Measurements from ENCODE around the gene FKBP6. TPM values are rescaled to one million over a fixed set of nuclear protein-coding genes. Genes with fewer than 3 reads are reported as not detected.

The FKBP6 gene
- total RNA-seq, 1 experiment from 2014 or later, result 0.11 TPM

GRCh38 chr7:73338321-73338720, 10.4 kb downstream of the FKBP6 start:
- no peak overlapping the region for H3K27ac Mint-ChIP-seq
- POLR2A ChIA-PET, result no interaction called here
- CTCF ChIA-PET, result no interaction called here
- ATAC-seq (no peak), DNase-seq (ENCODE audit: low spot score) (no peak)
- no peaks in the 10 kb centered on the region for H3K27me3 Mint-ChIP-seq (ENCODE audit: low read depth)
- H3K36me3 Mint-ChIP-seq, result no peaks in the 10 kb centered on the region
- no peak overlapping the region for H3K4me3 Mint-ChIP-seq
- H3K4me1 Mint-ChIP-seq, result peaks cover 29% of the 10 kb centered on the region
- no peak for TF ChIP-seq NFYB (CRISPR knock-in tag; conservative IDR thresholded peaks at IDR 0.05; ENCODE audit: low read depth)
- TF ChIP-seq NFATC4 (CRISPR knock-in tag; IDR thresholded peaks at IDR 0.05), result no peak
- no peak for TF ChIP-seq ZNF423 (CRISPR knock-in tag; IDR thresholded peaks at IDR 0.05)
- no peak for TF ChIP-seq ZNF671 (CRISPR knock-in tag; IDR thresholded peaks at IDR 0.05)
- TF ChIP-seq STAT6 (CRISPR knock-in tag; conservative IDR thresholded peaks at IDR 0.05; ENCODE audit: low read depth), result no peak
- no peak for TF ChIP-seq ATF3 (CRISPR knock-in tag; conservative IDR thresholded peaks at IDR 0.05)
- TF ChIP-seq, protein P1, sequence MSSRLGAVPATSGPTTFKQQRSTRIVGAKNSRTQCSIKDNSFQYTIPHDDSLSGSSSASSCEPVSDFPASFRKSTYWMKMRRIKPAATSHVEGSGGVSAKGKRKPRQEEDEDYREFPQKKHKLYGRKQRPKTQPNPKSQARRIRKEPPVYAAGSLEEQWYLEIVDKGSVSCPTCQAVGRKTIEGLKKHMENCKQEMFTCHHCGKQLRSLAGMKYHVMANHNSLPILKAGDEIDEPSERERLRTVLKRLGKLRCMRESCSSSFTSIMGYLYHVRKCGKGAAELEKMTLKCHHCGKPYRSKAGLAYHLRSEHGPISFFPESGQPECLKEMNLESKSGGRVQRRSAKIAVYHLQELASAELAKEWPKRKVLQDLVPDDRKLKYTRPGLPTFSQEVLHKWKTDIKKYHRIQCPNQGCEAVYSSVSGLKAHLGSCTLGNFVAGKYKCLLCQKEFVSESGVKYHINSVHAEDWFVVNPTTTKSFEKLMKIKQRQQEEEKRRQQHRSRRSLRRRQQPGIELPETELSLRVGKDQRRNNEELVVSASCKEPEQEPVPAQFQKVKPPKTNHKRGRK (CRISPR knock-in tag; IDR thresholded peaks at IDR 0.05; ENCODE audit: borderline replicate concordance), result no peak
- TF ChIP-seq, protein P2, sequence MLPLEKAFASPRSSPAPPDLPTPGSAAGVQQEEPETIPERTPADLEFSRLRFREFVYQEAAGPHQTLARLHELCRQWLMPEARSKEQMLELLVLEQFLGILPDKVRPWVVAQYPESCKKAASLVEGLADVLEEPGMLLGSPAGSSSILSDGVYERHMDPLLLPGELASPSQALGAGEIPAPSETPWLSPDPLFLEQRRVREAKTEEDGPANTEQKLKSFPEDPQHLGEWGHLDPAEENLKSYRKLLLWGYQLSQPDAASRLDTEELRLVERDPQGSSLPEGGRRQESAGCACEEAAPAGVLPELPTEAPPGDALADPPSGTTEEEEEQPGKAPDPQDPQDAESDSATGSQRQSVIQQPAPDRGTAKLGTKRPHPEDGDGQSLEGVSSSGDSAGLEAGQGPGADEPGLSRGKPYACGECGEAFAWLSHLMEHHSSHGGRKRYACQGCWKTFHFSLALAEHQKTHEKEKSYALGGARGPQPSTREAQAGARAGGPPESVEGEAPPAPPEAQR (CRISPR knock-in tag; IDR thresholded peaks at IDR 0.05), result no peak
- TF ChIP-seq ZNF532 (CRISPR knock-in tag; IDR thresholded peaks at IDR 0.05; ENCODE audit: borderline replicate concordance), result no peak
- no peak for TF ChIP-seq ZNF138 (CRISPR knock-in tag; conservative IDR thresholded peaks at IDR 0.05)
- TF ChIP-seq KAT7 (CRISPR knock-in tag; IDR thresholded peaks at IDR 0.05; ENCODE audit: borderline replicate concordance), result no peak
- no peak for TF ChIP-seq FOXP4 (CRISPR knock-in tag; IDR thresholded peaks at IDR 0.05)
- no peak for TF ChIP-seq TP53 (CRISPR knock-in tag; IDR thresholded peaks at IDR 0.05)
- no peak for TF ChIP-seq FOXK1 (CRISPR knock-in tag; IDR thresholded peaks at IDR 0.05)
- no peaks in the 10 kb centered on the region for H3K9me3 Mint-ChIP-seq

All from WTC11 (cell line).